AG04450 (cell line): ENCODE measurements around the gene AURKB. TPM values are rescaled to one million over a fixed set of nuclear protein-coding genes. Genes with fewer than 3 reads are reported as not detected.
A peak's percentile ranks its signal among the peaks of the same experiment; 100 is the strongest.
"Not testable (repeated sequence)": the region's sequence is repeated elsewhere in the genome, so short reads cannot be mapped to it uniquely, and the experiment has no call there.

ENCODE experiments used
- CTCF ChIA-PET: fragments of 300-600, 350-600 bp; formaldehyde crosslinking; extraction: SDS; loops from one replicate; lab custom pipeline; 2022; ENCODE audit warnings: antibody characterized with exemption, inconsistent platforms; lab: Charles Lee
- POLR2A ChIA-PET: fragments of 350-600 bp; formaldehyde crosslinking; extraction: SDS; loops from one replicate; lab custom pipeline; 2021; ENCODE audit warnings: antibody characterized with exemption, inconsistent platforms; lab: Yijun Ruan, JAX
- DNase-seq: peaks from one replicate; pipeline ENCODE4 v3.0.0-alpha.2; 2011; ENCODE audit warnings: low read depth, low spot score
- H3K27ac ChIP-seq: one replicate; pipeline ENCODE4 v1.5.1; 2012; ENCODE audit warnings: low read depth, low read length, control low read depth
- H3K27me3 ChIP-seq: one replicate; pipeline ENCODE4 v1.6.0; 2012; ENCODE audit warnings: low read length; ENCODE audit not compliant: control insufficient read depth, insufficient read depth
- H3K4me3 ChIP-seq: 2 replicates; pipeline ENCODE4 v1.5.1; 2011; ENCODE audit warnings: mild to moderate bottlenecking, low read depth, low read length, control low read depth
- H3K9me3 ChIP-seq: 2 replicates; pipeline ENCODE4 v1.5.1; 2012; ENCODE audit warnings: low read length; ENCODE audit not compliant: control insufficient read depth, insufficient read depth
- CTCF ChIP-seq: IDR thresholded peaks from 2 replicates; pipeline ENCODE4 v1.5.1; 2011; ENCODE audit warnings: low read depth, low read length, control low read depth, inconsistent platforms
- polyA plus RNA-seq: library from polyadenylated mRNA; depleted of rRNA; stranded (reverse); fragments of >200 nt; gene quantifications from 2 replicates; pipeline ENCODE4 v1.2.3, GENCODE V29; 2011

AURKB gene
- polyA plus RNA-seq, 1 experiment: 5.9 TPM

- Histone ChIP-seq H3K9me3 (no peaks in the 10 kb centered on the region; the same call in 1 of the 2 replicates), H3K27me3 (no peaks in the 10 kb centered on the region), H3K4me3 (peak overlapping the region; percentile 87), H3K27ac (peak overlapping the region; percentile 92)
- ChIA-PET CTCF (interaction anchor here (1.3 to 3.6 kb wide), 4 partner anchors 78 to 103 kb away, joined by 3 to 15 read pairs (median 8); partner anchors contain the start of genes ALOXE3 and HES7), POLR2A (interaction anchor here (0.9 to 4.4 kb wide), 11 partner anchors 12 to 103 kb away, joined by 3 to 25 read pairs (median 6); partner anchors contain the start of genes AURKB, CTC1, PFAS and RANGRF)
- TF ChIP-seq CTCF: no peak
- no peak for DNase-seq
These were observed 11.9 kb upstream of the AURKB start for GRCh38 chr17:8222380-8222629.

GRCh38 chr17:8221663-8222379, 11.4 kb upstream of the AURKB start:
- TF ChIP-seq CTCF: no peak
- no peaks in the 10 kb centered on the region for H3K27me3 ChIP-seq
- ChIA-PET POLR2A (interaction anchor here (0.6 to 4.4 kb wide), 13 partner anchors 11 to 102 kb away, joined by 3 to 25 read pairs (median 6); partner anchors contain the start of genes AURKB, BORCS6, CTC1 and PFAS), CTCF (interaction anchor here (1.3 to 3.6 kb wide), 4 partner anchors 26 to 103 kb away, joined by 3 to 15 read pairs (median 8); partner anchors contain the start of genes ALOXE3, CTC1 and HES7)
- no peaks in the 10 kb centered on the region; the same call in 1 of the 2 replicates for H3K9me3 ChIP-seq
- H3K27ac ChIP-seq: peak overlapping the region; percentile 94
- peak; percentile 68 for DNase-seq
- peak overlapping the region; percentile 87 for H3K4me3 ChIP-seq

- DNase-seq: peak; percentile 78
- Histone ChIP-seq H3K27ac (peak overlapping the region; percentile 94), H3K4me3 (peak overlapping the region; percentile 87), H3K27me3 (no peaks in the 10 kb centered on the region), H3K9me3 (no peaks in the 10 kb centered on the region; the same call in 1 of the 2 replicates)
- ChIA-PET POLR2A (interaction anchor here (0.8 to 4.4 kb wide), 8 partner anchors 10 to 102 kb away, joined by 3 to 25 read pairs (median 6); partner anchors contain the start of genes AURKB, BORCS6 and CTC1), CTCF (interaction anchor here (0.9 to 3.6 kb wide), 4 partner anchors 12 to 102 kb away, joined by 3 to 15 read pairs (median 8); partner anchors contain the start of genes ALOXE3 and CTC1)
- TF ChIP-seq CTCF: no peak
These were observed 10.6 kb upstream of the AURKB start for GRCh38 chr17:8220783-8221662.

GRCh38 chr17:8214000-8214399, 3.6 kb upstream of the AURKB start:
- H3K4me3 ChIP-seq, CTCF ChIA-PET, H3K27ac ChIP-seq, DNase-seq, H3K27me3 ChIP-seq, H3K9me3 ChIP-seq, POLR2A ChIA-PET: not testable (repeated sequence)

- Histone ChIP-seq H3K27me3 (no peaks in the 10 kb centered on the region), H3K9me3 (no peaks in the 10 kb centered on the region; the same call in 1 of the 2 replicates), H3K27ac (no peak overlapping the region), H3K4me3 (no peak overlapping the region)
- TF ChIP-seq CTCF: no peak
- ChIA-PET POLR2A (interaction anchor here (1.1 kb wide), 1 partner anchor 19 kb away, joined by 4 read pairs; no protein-coding TSS in a partner anchor), CTCF (no interaction called here)
- no peak for DNase-seq
These were observed 2.2 kb upstream of the AURKB start for GRCh38 chr17:8212312-8213180.
